ENCODE results near the gene HOXA10.

- TF ChIP-seq, protein P1, sequence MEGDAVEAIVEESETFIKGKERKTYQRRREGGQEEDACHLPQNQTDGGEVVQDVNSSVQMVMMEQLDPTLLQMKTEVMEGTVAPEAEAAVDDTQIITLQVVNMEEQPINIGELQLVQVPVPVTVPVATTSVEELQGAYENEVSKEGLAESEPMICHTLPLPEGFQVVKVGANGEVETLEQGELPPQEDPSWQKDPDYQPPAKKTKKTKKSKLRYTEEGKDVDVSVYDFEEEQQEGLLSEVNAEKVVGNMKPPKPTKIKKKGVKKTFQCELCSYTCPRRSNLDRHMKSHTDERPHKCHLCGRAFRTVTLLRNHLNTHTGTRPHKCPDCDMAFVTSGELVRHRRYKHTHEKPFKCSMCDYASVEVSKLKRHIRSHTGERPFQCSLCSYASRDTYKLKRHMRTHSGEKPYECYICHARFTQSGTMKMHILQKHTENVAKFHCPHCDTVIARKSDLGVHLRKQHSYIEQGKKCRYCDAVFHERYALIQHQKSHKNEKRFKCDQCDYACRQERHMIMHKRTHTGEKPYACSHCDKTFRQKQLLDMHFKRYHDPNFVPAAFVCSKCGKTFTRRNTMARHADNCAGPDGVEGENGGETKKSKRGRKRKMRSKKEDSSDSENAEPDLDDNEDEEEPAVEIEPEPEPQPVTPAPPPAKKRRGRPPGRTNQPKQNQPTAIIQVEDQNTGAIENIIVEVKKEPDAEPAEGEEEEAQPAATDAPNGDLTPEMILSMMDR (IDR thresholded peaks at IDR 0.05): no peak
- no peak for TF ChIP-seq POLR2A (IDR thresholded peaks at IDR 0.05)
Measured at GRCh38 chr7:27182861-27183681, 9.0 kb upstream of the HOXA10 start.
